Mesothelial cell of epicardium (in vitro differentiated cells): ENCODE results near the gene DPP6. TPM values are rescaled to one million over a fixed set of nuclear protein-coding genes. Genes with fewer than 3 reads are reported as not detected.

Source experiments
- DNase-seq, 2 experiments: peaks; one replicate each; pipeline ENCODE4 v3.0.0; 2021; ENCODE audit warnings: low spot score in 2 of 2; ENCODE audit not compliant: unreplicated experiment in 2 of 2
- H3K27ac Mint-ChIP-seq: 2 replicates; pipeline ENCODE4 v1.8.0; 2021; ENCODE audit warnings: mixed read lengths
- H3K27me3 Mint-ChIP-seq: 2 replicates; pipeline ENCODE4 v1.8.0; 2021; ENCODE audit warnings: low read depth, mixed read lengths
- H3K36me3 Mint-ChIP-seq: 2 replicates; pipeline ENCODE4 v1.8.0; 2021; ENCODE audit warnings: mixed read lengths
- H3K4me1 Mint-ChIP-seq: 2 replicates; pipeline ENCODE4 v1.8.0; 2021; ENCODE audit warnings: mixed read lengths
- H3K4me3 Mint-ChIP-seq: 2 replicates; pipeline ENCODE4 v1.8.0; 2021; ENCODE audit warnings: mild to moderate bottlenecking, moderate library complexity, mixed read lengths
- H3K9me3 Mint-ChIP-seq: 2 replicates; pipeline ENCODE4 v1.8.0; 2021; ENCODE audit warnings: mixed read lengths
- CTCF ChIP-seq: fragments of 200-600 bp; sonication (generic); IDR thresholded peaks from one replicate; pipeline ENCODE4 v1.5.0; 2021; ENCODE audit warnings: antibody characterized with exemption; ENCODE audit not compliant: unreplicated experiment
- total RNA-seq: library from RNA; stranded (reverse); gene quantifications from 3 replicates; pipeline ENCODE4 v1.2.1, GENCODE V29; 2021

The DPP6 gene
- total RNA-seq, 1 donor from 2014 or later: 0.09 TPM

- no peak overlapping the region for H3K27ac Mint-ChIP-seq
- DNase-seq: no peak
- no peaks in the 10 kb centered on the region for H3K36me3 Mint-ChIP-seq
- TF ChIP-seq CTCF: no peak
- no peak overlapping the region for H3K4me3 Mint-ChIP-seq
- H3K9me3 Mint-ChIP-seq: no peaks in the 10 kb centered on the region
- H3K4me1 Mint-ChIP-seq: no peaks in the 10 kb centered on the region
- H3K27me3 Mint-ChIP-seq: peaks cover 2% of the 10 kb centered on the region
Measured at GRCh38 chr7:154338701-154339506, 286.7 kb downstream of the DPP6 start.

GRCh38 chr7:154342971-154343633 lies 290.9 kb downstream of the DPP6 start:
- Mint-ChIP-seq H3K9me3 (no peaks in the 10 kb centered on the region), H3K27me3 (no peaks in the 10 kb centered on the region), H3K36me3 (no peaks in the 10 kb centered on the region), H3K27ac (no peak overlapping the region), H3K4me1 (no peaks in the 10 kb centered on the region), H3K4me3 (no peak overlapping the region)
- DNase-seq: no peak
- TF ChIP-seq CTCF: no peak

- no peak for DNase-seq
- H3K27ac Mint-ChIP-seq: no peak overlapping the region
- no peaks in the 10 kb centered on the region for H3K9me3 Mint-ChIP-seq
- no peaks in the 10 kb centered on the region for H3K27me3 Mint-ChIP-seq
- H3K4me1 Mint-ChIP-seq: no peaks in the 10 kb centered on the region
- no peak for TF ChIP-seq CTCF
- no peak overlapping the region for H3K4me3 Mint-ChIP-seq
- H3K36me3 Mint-ChIP-seq: no peaks in the 10 kb centered on the region
Measured at GRCh38 chr7:154343778-154344412, 291.7 kb downstream of the DPP6 start.

- Mint-ChIP-seq H3K27me3 (no peaks in the 10 kb centered on the region), H3K36me3 (no peaks in the 10 kb centered on the region), H3K4me1 (no peaks in the 10 kb centered on the region), H3K27ac (no peak overlapping the region), H3K4me3 (no peak overlapping the region), H3K9me3 (peaks cover 4% of the 10 kb centered on the region)
- no peak for DNase-seq
- TF ChIP-seq CTCF: no peak
Measured at GRCh38 chr7:154345093-154345492, 292.9 kb downstream of the DPP6 start.

- no peaks in the 10 kb centered on the region for H3K36me3 Mint-ChIP-seq
- H3K9me3 Mint-ChIP-seq: peaks cover 4% of the 10 kb centered on the region
- no peak overlapping the region for H3K4me3 Mint-ChIP-seq
- H3K27me3 Mint-ChIP-seq: no peaks in the 10 kb centered on the region
- no peak for TF ChIP-seq CTCF
- no peaks in the 10 kb centered on the region for H3K4me1 Mint-ChIP-seq
- no peak for DNase-seq
- H3K27ac Mint-ChIP-seq: no peak overlapping the region
Measured at GRCh38 chr7:154347700-154348266, 295.6 kb downstream of the DPP6 start.
